HG03575 (cell line): Measurements from ENCODE around the gene PGA5.

Source experiments
- ATAC-seq: cut with Tn5 transposase; IDR thresholded peaks from one replicate; pipeline ENCODE4 v1.9.1; 2021; ENCODE audit not compliant: unreplicated experiment, insufficient number of reproducible peaks, low FRiP score; ENCODE audit errors: extremely low read depth

Gene PGA5

DNA sequence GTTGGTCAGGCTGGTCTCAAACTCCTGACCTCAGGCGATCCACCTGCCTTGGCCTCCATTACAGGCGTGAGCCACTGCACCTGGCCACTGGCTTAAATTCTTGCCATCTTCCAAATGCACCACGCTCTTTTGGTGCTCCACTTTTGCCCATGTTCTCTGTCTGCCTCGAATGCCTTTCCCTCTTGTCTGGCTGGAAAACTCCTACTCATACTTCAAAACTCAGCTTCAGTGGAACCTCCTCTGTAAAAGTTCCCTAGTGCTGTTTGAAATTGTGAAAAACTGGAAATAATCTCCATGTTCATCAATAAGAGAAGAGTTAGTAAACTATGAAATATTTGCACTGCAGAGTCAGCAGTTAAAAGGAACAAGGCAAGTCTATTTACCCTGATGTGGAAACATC lies 42.6 kb downstream of the PGA5 start:
- no peak for ATAC-seq

DNA sequence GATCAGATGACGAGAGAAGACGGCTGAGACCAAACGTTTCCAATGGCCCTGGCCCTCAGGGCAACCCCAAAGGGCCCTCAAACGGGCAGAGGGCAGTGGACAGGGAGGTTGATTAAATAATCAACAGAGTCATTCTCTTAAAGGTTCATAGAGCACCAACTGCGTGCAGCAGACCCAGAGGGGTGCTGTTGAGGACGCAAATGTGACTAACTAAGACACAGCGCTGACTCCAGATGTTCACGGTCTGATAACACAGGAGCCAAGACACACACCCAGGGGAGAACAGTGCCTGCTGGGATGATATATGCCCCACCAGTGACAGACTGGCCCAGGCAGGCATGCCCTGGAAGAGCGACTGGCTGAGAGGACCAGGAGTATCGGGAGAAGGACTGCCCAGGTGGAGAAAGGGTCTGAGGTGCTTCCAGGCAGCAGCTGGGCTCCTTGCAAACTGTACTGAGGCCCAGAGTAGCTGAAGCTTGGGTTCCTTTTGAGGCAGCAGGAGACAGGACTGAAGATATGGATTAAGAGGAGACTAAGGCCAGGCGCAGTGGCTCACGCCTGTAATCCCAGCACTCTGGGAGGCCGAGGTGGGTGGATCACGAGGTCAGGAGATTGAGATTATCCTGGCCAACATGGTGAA lies 46.5 kb downstream of the PGA5 start:
- ATAC-seq, result no peak

DNA sequence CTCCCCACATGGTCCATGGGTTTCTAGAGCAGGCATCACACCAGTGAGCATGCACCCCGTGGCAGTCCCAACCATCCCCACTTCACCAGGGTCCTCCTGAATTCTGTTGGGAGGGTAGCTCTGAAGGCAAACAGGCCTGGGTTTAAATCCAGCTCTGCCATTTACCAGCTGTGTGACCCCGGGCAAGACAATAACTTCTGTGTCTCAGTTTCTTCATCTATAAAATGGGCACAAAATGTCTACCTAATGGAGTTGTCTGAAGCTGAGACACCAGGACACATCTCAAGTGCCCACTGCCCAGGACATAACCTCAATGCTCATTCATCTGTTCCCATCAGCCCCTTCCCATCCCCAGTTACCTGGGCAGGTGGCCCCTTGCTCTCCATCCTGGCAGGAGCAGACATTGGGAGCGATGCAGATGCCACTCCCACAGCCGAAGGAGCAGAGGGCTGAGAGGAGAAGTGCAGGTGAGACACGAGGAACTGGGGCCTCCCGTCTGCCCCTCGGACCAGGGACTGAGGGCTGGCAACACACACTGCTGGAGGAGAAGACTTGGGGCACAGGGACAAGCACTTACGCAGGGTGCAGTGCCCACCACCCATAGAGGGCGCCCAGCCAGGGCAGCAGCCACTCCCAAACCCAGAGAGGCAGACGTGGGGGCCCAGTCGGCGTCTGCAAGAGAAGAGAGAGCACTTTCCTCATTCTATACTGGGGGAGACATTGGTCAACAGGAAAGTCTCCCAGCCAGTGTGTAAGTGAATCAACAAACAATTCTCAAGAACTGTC lies 50.1 kb downstream of the PGA5 start:
- no peak for ATAC-seq

DNA sequence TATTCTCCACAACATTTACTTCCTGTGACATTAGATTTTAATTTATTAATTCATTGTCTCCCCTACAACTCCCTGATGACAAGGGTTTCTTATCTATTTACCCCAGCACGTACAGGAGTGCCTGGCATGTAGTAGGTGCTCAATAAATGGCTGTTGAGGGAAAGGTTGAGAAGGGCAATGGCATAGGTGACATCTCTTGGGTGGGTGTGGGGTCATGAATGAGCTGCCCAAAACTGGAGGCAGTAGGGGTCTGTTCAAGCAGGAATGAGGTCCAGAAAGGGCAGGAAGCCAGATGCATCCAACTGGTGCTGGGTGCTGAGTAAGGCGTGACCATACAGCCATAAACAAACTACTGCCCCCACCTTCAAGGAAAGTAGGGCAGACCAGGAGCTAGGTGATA lies 51.4 kb downstream of the PGA5 start:
- ATAC-seq, result no peak

DNA sequence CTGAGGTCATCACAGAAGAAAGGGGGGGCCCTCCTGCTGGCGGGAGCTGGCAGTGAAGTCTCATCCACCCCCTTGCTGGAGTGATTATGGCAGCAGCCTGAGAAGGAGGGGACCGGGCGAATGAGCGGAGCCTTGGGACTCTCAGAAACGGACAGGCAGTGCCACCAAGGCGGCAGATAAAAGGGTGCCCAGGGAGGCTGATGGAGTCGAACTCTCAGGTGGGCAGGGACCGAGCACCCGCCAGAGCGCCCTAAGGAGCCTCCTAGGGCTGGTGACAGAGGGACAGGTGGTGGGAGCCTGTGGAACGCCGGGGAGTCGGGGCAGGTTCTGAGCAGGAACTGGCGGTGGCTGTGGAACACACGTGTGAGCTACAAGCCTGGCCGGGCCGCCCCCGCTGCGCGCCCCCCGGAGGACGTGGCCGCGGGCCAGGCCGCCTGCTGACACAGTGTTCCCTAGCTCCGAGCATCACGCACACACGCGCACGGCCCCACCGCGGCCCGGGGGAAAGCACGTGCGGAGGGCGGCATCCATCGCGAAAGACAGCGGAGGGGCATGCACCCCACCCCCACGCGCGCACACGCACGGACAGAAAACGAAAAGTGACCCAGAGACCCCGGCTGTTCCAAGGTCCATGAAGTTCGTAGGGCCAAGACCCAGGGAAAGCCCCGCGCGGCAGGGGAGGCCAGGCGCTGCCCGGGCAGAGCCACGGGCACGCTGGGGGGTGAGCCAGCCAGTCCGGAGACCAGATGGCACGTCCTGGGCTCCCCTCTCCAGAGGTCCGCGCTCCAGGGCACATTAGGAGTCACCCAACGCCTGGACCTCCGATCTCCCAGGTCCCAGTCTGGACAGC lies 53.1 kb downstream of the PGA5 start:
- no peak for ATAC-seq

DNA sequence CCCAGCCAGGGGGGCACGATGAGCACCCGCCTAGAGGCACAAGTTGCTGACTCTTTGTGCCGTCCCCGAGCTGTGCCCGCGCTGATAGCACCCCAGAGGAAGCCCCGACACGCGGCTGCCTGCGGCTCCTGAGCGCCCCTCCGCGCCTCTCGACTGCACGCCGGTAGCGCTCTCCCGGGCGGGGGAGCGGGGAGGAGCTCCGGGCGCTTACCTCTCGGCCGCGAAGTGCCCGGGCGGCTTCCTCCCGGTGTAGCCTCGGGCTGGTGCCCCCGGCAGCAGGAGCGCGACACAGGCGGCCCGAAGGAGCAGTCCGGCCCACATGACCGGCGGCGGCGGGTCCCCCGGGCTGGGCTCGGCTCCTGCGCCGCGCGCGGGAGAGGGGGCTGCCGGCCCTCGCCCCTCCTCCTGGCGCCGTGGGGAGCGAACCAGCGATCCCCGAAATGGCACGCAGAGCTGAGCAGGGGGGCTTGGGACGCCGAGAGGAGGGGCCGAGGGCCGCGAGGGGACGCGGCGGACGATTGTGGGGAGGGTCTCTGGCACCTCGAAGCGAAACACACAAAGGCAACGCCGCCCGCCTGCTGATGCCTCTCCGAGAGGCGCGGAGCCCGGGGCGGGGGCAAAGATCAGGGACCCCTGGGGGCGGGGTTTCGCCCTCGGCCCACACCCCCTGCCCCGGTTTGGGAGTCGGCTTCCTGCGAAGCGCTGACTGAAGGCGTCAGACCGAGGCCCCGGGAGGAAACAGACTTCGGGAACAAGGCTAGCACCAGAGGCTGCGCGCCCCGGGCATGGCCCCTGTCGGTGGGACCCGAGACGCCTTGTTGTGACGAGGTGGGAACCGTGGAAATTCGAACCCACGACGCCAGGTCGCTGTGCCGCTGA lies 54.0 kb downstream of the PGA5 start, which contains the start of gene VWCE:
Gene VWCE (minus strand): TSS at position 600 of the 879 bp plus-strand sequence. CDS start 279 bp downstream, at position 321.
- no peak for ATAC-seq

DNA sequence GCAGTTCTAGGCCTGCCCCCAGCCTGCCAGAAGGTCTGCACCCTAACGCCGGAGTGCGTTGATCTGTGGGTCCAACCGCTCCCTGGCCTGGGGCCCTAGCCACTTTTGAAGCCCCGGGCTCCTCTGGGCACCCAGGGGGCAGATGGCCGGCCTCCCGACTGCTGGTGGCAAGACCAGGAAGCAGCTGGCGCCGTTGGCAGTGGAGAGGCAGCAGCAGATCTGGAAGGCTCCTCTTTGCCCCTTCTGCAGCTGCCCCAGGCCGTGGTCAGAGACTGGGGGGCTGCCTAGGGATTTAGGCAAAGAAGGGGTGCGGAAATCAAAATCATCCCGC lies 54.6 kb downstream of the PGA5 start:
- no peak for ATAC-seq

DNA sequence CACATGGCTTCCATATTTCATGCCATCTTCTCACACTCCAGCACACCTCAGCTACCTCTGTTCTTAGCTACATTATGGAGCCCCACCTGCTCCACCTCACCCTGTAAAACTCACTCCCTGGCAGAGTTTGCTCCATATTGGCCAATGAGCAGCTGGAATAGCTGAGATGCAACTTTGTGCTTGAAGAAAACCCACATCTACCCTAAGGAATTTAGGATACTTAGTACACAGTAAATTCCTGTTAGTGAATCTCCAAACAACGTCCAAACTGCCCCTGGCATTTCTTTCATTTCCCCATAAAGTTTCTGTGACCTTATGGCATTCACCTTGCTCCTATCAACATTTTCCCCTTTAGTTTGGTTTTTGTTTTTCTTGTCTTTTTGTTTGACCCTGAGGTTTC lies 56.4 kb downstream of the PGA5 start:
- ATAC-seq, result no peak

DNA sequence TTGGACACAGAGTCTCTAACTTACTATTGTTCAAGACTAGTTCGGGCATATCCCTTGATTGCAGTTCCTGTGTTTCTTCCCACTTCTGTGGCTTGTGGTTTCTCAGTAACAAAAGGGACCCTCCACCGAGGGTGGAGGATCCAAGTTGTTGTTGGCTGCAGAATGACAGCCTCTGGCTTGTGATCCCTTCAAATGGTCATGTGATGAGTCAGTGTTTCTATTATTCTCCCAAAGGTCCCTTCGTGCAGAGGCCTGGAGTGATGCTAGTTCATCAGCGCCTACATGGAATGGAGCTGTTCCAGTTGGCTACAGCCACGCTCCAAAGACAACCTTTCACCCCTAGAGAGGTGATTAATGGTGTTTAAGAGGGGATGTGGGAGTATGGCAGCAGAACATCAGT lies 56.8 kb downstream of the PGA5 start:
- ATAC-seq, result no peak

DNA sequence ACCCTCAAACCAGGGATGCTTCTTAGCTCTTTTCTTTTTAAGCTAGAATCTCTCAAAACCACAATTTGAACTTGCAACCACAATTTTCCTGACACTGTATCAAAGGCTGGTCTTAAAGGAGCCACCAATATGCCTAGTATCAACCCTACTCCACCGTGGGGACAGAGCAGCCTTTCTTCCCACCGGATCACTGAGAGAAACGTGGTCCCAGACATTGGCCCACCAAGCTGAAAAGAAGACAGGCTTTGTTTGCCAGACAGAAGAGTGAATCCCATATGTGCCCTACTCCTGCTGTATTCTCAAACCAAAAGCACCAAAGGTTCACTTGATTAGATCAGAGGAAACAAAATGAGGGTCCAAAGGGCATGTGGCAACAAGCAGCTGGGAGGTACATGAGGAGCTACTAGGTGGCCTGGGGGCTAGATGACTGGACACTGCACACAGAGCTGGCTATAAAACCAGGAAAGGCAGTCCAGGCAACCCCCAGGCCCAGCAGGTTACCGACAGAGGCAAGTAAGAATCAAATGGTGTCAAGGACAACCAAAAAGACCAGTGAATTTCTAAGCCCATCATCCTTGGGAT lies 57.8 kb downstream of the PGA5 start:
- no peak for ATAC-seq
